ENCODE data around the gene KIF19. TPM values are rescaled to one million over a fixed set of nuclear protein-coding genes. Genes with fewer than 3 reads are reported as not detected.
A peak's percentile ranks its signal among the peaks of the same experiment; 100 is the strongest.

The KIF19 gene
- total RNA-seq, 6 donors from 2014 or later: 0.46 to 13.7 (median 3.8) TPM

DNA sequence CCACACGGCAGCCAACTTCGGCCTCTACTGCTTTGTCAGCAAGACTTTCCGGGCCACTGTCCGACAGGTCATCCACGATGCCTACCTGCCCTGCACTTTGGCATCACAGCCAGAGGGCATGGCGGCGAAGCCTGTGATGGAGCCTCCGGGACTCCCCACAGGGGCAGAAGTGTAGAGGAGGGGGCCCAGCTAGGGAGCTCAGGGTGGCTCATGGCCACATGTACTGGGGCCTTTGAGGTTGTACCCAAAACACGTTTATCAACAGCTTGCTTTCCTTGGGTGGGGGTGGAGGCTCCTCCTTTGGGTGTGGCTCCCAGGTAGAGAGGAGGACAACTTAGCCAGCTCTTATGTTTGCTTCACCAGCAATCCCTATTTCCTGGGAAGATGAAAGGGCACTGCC, 46.4 kb downstream of the KIF19 start:
- 92 to 100% methylated on average over 3 to 9 of the region's 9 CpGs for WGBS, 2 donors

DNA sequence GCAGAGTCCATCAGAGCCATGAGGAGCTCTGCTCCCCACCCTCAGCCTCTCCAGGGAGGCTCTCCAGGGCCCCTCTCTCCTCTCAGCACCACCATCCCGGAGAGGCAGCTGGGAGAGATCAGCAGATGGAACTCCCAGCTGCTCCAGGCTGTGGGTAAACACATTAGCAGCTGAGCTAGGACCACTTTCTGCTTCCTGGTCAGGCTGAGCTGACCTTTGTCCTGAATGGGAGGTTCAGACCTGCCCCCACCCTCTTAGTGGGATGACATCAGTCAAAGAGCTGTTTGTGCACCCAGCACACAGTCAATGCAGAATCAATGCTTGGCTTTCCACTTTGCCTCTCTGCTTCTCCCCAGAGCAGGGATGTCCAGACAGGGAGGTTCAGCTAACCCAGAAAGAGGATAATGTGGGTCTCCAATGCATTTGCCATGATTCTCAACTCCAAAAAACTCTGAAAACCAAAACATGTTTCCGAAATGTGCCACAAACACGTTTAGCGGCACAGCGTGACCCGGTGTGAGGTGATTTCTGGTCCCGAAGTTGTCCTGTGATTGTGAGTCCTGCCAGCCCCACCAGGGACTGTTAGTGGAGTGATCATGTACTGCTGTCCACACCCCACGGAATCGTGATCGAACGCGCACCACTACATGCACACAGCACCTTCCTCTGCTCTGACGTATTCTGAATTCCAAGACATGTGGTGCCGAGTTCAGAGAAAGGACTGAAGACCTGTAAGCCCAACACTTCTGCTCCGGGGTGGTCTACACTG, 48.0 kb downstream of the KIF19 start:
- no peak overlapping the region for H3K4me3 ChIP-seq
- peaks cover 0 to 6% (median 2%) of the 10 kb centered on the region in 4 donors for H3K4me1 ChIP-seq
- TF ChIP-seq, protein P1, sequence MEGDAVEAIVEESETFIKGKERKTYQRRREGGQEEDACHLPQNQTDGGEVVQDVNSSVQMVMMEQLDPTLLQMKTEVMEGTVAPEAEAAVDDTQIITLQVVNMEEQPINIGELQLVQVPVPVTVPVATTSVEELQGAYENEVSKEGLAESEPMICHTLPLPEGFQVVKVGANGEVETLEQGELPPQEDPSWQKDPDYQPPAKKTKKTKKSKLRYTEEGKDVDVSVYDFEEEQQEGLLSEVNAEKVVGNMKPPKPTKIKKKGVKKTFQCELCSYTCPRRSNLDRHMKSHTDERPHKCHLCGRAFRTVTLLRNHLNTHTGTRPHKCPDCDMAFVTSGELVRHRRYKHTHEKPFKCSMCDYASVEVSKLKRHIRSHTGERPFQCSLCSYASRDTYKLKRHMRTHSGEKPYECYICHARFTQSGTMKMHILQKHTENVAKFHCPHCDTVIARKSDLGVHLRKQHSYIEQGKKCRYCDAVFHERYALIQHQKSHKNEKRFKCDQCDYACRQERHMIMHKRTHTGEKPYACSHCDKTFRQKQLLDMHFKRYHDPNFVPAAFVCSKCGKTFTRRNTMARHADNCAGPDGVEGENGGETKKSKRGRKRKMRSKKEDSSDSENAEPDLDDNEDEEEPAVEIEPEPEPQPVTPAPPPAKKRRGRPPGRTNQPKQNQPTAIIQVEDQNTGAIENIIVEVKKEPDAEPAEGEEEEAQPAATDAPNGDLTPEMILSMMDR (IDR thresholded peaks at IDR 0.05): no peak
- TF ChIP-seq POLR2A (IDR thresholded peaks at IDR 0.05): no peak
- no peak for TF ChIP-seq POLR2AphosphoS5 (IDR thresholded peaks at IDR 0.05)
- no peak for TF ChIP-seq EP300 (IDR thresholded peaks at IDR 0.05)
- H3K9me3 ChIP-seq: no peaks in the 10 kb centered on the region
- no peaks in the 10 kb centered on the region for H3K36me3 ChIP-seq
- H3K27ac ChIP-seq: no peak overlapping the region
- H3K27me3 ChIP-seq: no peaks in the 10 kb centered on the region
- 81 to 88% methylated on average over 12 to 15 of the region's 15 CpGs for WGBS, 2 donors
- no peak for ATAC-seq (ENCODE audit: low FRiP score in 2 of 2)
- no peak for DNase-seq

More for the DNA sequence above, 46.4 kb downstream of the KIF19 start:
- Histone ChIP-seq H3K4me1 (peaks cover 5 to 17% (median 7%) of the 10 kb centered on the region in 4 donors), H3K9me3 (no peaks in the 10 kb centered on the region), H3K27ac (no peak overlapping the region), H3K27me3 (peaks cover 0 to 1% (median 0%) of the 10 kb centered on the region in 4 donors), H3K4me3 (no peak overlapping the region), H3K36me3 (no peaks in the 10 kb centered on the region)
- TF ChIP-seq POLR2A (IDR thresholded peaks at IDR 0.05) (no peak), EP300 (IDR thresholded peaks at IDR 0.05) (no peak), POLR2AphosphoS5 (IDR thresholded peaks at IDR 0.05) (no peak)
- TF ChIP-seq, protein P1 (IDR thresholded peaks at IDR 0.05): no peak
- ATAC-seq (ENCODE audit: low FRiP score in 2 of 2) (no peak), DNase-seq (no peak)

DNA sequence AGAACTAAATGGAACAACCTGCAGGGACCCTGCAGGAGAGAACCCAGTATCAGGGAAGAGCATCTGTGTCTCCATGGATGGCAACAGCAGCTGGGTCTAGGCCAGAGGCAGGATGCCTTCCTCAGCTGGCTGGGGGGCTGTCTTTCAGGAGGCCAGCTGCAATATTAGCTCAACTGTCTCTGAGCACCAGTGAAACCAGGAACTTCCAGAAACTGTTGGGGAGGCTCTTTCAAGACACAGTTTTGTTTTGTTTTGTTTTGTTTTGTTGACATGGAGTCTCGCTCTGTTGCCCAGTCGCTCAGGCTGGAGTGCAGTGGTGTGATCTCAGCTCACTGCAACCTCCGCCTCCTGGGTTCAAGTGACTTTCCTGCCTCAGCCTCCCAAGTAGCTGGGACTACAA, 48.8 kb downstream of the KIF19 start:
- Histone ChIP-seq H3K27me3 (no peaks in the 10 kb centered on the region), H3K9me3 (no peaks in the 10 kb centered on the region), H3K4me1 (peaks cover 7 to 10% (median 8%) of the 10 kb centered on the region in 4 donors), H3K4me3 (no peak overlapping the region), H3K36me3 (no peaks in the 10 kb centered on the region), H3K27ac (no peak overlapping the region)
- WGBS, 2 donors: 71 to 77% methylated on average over 3 of the region's 3 CpGs
- no peak for TF ChIP-seq POLR2AphosphoS5 (IDR thresholded peaks at IDR 0.05)
- no peak for DNase-seq
- ATAC-seq (ENCODE audit: low FRiP score in 2 of 2): no peak

DNA sequence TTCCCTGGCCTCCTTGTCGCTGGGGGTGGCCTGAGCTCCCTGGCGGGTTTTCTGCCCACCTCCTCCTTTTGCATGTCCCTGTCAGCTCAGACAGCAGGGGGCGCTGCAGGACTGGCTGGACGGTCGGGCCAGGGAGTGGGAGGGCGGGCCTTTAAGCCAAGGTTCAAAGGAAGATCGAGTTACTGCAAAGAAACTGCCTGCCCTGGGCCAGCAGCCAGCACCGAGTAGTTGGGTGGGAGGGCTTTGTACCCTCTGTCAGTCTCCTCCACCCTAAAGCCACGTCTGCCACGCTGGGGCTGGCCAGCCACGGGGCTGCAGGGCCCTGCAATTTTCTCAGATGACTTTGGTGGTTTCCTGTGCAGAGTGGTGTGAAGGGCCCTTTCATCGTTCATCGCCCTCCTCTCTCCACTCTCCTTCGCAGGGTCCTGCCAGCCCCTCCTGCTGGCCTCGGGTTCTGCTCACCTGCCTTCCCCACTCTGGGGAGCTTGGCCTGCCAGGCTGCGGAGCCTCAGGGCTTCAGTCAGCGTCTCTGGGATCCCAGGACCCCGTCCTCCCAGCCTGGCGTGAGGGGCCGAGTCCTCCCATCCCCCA, 53.6 kb downstream of the KIF19 start:
- DNase-seq (peak; percentile 91 to 93), ATAC-seq (ENCODE audit: low FRiP score in 2 of 2) (peak; percentile 89 to 95)
- peak overlapping the region in 2 of 4 donors; percentile 32 to 68 for H3K27ac ChIP-seq
- 12 to 17% methylated on average over 14 to 20 of the region's 20 CpGs for WGBS, 2 donors
- H3K36me3 ChIP-seq: no peaks in the 10 kb centered on the region
- no peaks in the 10 kb centered on the region for H3K27me3 ChIP-seq
- H3K4me1 ChIP-seq: peaks cover 12 to 21% (median 16%) of the 10 kb centered on the region in 4 donors
- no peak for TF ChIP-seq POLR2A (IDR thresholded peaks at IDR 0.05)
- TF ChIP-seq, protein P1 (IDR thresholded peaks at IDR 0.05): peak; percentile 88 to 97 (median 94)
- H3K9me3 ChIP-seq: no peaks in the 10 kb centered on the region
- H3K4me3 ChIP-seq: peak overlapping the region in 2 of 4 donors; percentile 16 to 23

DNA sequence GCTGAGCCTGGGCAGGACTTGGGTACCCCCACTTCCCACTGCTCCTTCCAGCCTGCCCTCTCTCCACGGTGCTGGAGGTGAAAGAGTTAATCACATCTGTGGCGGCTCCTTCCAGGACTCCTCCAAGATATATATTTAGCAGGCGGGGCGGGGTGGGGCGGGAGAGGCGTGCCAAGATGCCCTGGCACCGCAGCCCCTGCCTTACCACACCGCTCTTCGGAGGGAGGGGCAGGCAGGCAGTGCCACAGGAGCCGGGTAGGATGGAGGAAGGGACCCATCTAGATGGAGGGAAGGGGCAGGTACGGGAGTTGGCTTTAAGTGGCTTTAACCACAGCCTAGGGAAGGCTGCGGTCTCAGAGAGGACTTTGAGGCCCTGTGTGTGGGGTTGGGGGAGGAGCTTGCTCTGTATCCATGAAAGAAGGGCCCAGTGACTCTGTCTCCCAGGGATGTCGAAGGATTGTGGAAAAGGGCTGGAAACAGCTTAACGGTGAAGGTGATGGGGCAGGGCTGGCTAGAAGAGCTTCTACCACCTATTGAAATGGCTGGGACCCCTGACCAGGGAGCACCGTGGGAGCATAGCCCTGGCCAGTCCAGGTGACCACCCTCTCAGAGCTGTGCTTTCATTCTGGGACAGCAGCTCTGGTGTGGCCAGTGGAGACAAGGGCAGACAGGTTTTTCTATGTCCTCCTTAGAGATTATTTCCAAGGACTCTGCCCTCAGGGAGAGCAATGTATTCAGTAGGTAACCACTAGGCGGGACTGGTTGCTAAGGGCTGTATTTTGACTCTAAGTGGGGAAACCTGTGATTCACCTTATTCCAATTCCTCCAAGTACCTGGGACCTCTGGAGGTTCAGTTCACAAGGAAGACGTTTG, 54.3 kb downstream of the KIF19 start:
- ATAC-seq (ENCODE audit: low FRiP score in 2 of 2) (peak; percentile 30 to 77), DNase-seq (peak in 1 of 2 donors; percentile 70)
- Histone ChIP-seq H3K27me3 (no peaks in the 10 kb centered on the region), H3K4me3 (no peak overlapping the region), H3K4me1 (peaks cover 12 to 21% (median 16%) of the 10 kb centered on the region in 4 donors), H3K9me3 (no peaks in the 10 kb centered on the region), H3K36me3 (no peaks in the 10 kb centered on the region), H3K27ac (peak overlapping the region; percentile 20 to 68 (median 40))
- 14 to 42% methylated on average over 12 to 17 of the region's 17 CpGs for WGBS, 2 donors
- TF ChIP-seq, protein P1 (IDR thresholded peaks at IDR 0.05): peak in 2 of 6 experiments; percentile 33 to 49
- TF ChIP-seq POLR2AphosphoS5 (IDR thresholded peaks at IDR 0.05): no peak
- TF ChIP-seq POLR2A (IDR thresholded peaks at IDR 0.05): peak in 1 of 4 donors; percentile 15
